ENCODE results near the gene TMEM145.

TMEM145 gene

DNA sequence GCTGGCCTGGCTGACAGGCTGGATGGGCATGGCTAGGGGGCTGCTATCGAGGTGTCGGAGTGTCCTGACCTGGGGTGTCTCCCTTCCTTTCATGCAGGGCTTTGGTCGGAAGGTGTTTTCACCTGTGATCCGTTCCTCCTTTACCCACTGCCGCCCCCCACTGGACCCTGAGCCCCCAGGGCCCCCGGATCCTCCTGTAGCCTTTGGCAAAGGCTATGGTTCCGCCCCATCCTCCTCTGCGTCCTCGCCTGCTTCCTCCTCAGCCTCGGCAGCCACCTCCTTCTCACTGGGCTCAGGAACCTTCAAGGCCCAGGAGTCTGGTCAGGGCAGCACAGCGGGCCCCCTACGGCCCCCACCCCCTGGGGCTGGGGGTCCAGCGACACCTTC, 23.0 kb upstream of the TMEM145 start:
- DNase-seq: no peak

DNA sequence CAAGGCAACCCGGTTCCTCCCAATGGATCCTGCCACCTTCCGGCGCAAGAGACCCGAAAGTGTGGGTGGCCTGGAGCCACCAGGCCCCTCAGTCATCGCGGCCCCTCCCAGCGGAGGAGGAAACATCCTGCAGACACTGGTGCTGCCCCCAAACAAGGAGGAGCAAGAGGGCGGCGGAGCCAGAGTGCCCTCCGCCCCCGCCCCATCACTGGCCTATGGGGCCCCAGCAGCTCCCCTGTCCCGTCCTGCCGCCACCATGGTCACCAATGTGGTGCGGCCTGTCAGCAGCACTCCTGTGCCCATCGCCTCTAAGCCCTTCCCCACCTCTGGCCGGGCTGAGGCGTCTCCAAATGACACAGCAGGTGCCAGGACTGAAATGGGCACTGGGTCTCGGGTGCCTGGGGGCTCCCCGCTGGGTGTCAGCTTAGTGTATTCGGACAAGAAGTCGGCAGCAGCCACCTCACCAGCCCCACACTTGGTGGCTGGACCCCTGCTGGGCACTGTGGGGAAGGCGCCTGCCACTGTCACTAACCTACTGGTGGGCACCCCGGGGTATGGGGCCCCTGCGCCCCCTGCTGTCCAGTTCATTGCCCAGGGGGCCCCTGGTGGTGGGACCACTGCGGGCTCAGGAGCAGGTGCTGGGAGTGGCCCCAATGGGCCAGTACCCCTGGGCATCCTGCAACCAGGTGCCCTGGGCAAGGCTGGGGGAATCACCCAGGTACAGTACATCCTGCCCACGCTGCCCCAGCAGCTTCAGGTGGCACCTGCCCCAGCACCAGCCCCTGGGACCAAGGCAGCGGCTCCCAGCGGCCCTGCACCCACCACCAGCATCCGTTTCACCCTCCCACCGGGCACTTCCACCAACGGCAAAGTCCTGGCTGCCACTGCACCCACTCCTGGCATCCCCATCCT, 22.3 kb upstream of the TMEM145 start:
- no peak for DNase-seq

DNA sequence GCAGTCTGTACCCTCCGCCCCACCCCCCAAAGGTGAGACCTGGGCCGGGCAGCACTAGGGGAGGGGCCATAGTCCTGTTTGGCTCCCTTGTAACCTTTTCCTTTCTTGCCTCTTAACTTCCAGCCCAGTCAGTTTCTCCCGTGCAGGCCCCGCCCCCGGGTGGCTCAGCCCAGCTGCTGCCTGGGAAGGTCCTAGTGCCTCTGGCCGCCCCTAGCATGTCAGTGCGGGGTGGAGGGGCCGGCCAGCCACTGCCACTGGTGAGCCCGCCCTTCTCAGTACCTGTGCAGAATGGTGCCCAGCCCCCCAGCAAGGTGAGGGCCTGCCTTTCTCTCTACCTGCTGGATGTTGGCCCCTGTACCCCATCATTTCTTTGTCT, 21.7 kb upstream of the TMEM145 start:
- DNase-seq: no peak

DNA sequence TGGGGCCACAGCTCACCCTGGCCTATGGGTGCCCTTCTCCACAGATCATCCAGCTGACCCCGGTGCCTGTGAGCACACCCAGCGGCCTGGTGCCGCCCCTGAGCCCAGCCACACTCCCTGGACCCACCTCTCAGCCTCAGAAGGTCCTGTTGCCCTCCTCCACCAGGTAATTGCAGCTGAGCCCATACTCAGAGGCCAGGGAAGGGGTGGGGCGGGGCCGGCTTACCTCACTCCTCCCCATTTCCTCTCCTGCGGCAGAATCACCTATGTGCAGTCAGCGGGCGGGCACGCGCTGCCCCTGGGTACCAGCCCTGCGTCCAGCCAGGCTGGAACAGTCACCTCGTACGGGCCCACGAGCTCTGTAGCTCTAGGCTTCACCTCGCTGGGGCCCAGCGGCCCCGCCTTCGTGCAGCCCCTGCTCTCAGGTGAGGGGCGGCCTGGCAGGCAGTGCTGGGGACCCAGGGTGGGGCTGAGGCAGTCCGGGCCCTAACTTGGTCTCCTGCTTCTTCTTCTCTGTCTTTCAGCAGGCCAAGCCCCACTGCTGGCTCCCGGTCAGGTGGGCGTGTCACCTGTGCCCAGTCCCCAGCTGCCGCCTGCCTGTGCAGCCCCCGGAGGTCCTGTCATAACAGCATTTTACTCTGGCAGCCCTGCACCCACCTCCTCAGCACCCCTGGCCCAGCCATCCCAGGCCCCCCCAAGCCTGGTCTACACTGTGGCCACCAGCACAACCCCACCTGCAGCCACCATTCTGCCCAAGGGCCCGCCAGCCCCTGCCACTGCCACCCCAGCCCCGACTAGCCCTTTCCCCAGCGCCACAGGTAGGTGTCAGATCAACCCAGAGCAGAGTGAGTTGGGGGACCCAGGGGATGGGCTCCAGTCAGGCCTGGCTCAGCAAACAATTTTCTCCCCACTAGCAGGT, 20.8 kb upstream of the TMEM145 start:
- DNase-seq: no peak

DNA sequence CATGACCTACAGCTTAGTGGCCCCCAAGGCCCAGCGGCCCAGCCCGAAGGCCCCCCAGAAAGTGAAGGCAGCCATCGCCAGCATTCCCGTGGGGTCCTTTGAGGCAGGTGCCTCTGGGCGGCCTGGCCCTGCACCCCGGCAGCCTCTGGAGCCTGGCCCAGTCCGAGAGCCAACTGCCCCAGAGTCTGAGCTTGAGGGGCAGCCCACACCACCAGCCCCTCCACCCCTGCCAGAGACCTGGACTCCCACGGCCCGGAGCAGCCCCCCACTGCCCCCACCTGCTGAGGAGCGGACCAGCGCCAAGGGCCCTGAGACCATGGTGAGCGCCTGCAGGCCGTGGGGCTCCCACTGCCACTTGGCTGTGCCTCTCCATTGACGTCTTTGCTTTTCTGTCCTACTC, 20.1 kb upstream of the TMEM145 start:
- DNase-seq: no peak

DNA sequence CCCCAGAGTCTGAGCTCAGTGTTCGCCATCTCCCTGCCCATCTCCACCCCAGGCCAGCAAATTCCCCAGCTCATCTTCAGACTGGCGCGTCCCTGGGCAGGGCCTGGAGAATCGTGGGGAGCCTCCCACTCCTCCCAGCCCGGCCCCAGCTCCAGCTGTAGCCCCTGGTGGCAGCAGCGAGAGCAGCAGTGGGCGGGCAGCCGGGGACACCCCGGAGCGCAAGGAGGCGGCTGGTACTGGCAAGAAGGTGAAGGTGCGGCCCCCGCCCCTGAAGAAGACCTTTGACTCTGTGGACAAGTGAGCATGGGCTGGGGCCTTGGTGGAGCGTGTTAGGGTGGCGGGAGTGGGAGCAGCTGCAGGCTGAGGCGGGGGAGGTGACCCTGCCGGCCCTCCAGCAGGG, 19.6 kb upstream of the TMEM145 start:
- no peak for DNase-seq

DNA sequence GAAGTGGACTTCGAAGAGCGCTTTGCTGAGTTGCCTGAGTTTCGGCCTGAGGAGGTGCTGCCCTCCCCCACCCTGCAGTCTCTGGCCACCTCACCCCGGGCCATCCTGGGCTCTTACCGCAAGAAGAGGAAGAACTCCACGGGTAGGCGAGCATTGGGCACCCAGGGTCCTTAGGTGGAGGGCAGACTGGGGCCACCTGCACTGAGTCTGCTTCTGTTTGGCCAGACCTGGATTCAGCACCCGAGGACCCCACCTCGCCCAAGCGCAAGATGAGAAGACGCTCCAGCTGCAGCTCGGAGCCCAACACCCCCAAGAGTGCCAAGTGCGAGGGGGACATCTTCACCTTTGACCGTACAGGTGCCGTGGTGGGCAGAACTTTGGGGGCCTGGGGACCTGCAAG, 19.2 kb upstream of the TMEM145 start:
- no peak for DNase-seq

DNA sequence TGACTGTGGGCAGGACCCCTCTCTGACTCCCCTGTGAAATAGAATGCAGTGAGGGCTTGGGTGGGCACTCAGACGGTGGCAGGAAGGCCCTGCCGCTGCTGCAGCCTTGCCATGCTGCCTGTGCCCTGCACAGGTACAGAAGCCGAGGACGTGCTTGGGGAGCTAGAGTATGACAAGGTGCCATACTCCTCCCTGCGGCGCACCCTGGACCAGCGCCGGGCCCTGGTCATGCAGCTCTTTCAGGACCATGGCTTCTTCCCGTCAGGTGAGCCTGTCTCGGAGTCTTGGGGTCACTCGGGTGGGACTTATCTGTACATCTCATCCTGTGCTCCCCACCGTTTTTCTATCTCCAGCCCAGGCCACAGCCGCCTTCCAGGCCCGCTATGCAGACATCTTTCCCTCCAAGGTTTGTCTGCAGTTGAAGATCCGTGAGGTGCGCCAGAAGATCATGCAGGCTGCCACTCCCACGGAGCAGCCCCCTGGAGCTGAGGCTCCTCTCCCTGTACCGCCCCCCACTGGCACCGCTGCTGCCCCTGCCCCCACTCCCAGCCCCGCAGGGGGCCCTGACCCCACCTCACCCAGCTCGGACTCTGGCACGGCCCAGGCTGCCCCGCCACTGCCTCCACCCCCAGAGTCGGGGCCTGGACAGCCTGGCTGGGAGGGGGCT, 18.5 kb upstream of the TMEM145 start:
- DNase-seq: no peak

DNA sequence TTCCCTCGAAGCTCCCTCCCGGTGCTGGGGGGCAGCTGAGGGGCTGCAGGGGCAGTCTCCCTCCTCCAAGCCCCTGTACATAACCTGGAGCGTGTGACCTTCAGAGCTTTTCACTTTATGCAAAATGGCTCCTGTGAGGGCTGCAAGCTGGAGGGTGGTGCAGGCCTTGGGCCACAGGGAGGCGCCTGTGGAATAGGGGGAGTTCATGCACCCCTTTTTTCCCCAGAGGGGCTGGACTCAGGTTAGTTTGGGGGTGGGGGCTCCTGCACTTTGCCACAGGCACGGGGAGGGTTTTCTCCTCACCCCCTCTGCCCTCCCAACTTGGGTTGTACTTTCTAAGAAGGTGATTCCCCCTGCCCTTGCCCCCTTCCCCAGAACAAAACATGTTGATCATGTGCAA, 17.8 kb upstream of the TMEM145 start:
- DNase-seq: no peak

DNA sequence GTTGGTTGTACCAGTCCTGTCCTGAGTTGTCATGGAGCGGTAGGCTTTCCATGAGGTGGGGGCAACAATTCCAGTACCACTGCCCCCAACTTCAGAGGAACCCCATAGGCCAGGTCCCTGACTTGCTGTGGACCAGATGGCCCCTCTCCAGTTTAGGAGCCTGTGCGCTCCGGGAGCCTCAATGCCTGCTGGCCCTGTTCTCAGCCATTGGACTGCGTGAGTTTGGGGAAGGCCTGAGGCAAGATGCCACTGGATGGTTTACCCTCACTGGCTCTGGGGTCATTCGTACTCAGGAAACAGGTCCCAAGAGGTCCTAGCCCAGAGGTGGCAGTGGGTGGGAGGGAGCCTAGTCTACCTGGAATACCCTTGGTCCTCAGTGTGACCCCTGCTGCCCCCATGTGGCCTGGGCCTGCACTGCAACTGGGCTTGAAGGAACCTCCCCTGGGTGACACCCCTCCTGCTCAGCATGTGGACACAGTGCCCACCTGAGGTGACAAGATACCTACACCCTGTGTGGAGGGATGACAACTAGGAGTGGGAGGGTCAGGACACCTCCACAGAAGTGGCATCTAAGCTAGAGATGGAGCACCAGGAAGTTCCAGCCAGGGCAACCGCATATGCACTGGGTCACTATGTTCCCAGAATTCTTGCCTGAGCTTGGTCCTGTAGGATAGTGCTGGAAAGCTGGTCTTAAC, 17.1 kb upstream of the TMEM145 start:
- DNase-seq: no peak

DNA sequence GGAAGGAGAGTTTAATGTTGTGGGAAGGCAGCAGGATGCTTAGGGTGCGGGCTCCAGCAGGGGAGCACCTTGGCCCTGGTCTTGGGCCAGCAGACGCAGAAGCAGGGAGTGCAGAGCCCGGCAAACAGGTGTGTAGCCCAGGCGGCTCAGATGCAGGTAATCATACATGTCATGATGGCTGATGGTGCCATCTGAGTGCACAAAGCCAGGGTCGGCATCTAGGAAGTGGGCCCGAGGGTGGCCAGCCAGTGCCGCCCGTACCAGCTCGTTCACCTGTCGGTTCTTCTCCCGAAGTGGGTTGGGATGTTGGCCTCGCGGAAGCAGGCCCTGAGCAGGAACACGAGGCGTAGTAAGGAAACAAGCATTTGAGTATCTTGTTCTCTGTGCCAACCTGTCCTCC, 16.1 kb upstream of the TMEM145 start:
- no peak for DNase-seq

DNA sequence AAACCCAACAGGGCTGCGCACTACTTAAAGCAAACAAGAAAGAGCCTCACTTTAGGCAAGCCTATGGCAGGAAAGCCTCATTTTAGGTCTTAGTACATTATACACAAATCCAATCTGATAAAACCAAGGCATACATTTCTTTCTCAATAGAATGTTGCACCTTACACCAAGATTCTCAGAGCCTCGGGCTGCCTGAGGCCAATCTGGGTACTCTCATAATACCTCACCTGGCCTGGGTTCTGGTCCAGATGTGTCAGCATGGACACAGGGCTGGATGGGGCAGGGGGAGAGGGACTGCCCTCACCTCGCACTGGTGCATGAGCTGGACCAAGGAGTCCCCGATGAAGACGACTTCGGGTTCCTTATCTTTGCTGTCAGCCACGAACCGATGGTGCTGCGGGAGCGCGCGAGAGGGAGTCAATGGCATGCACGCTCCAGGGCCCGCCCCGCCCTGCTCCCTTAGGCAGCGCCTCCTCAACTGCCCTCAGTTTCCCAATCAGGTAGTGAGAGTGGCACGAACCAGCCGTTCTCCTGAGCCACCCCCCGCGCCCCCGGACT, 11.4 kb upstream of the TMEM145 start, which contains the start of gene PRR19:
Gene PRR19, plus strand, starts transcription at position 487 of the 558 bp plus-strand sequence. CDS start 7,453 bp downstream, outside the sequence.
- no peak for DNase-seq

DNA sequence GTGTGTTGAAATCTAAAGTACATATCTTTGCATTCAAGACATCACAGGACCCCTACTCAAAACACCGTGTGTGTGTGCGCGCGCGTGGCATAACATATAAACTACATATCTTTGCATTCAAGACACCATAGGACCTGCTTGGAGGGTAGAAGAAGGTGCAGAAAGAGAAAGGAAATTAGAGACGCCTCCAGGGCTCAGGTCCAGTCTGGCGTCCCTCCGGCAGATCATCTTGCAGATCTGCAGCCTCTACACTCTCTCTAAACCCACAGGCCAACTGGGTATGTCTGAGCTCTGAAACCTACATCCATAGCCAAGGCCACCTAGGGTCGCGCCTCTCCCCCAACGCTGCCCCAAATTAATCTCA, 10.0 kb upstream of the TMEM145 start:
- DNase-seq: no peak

DNA sequence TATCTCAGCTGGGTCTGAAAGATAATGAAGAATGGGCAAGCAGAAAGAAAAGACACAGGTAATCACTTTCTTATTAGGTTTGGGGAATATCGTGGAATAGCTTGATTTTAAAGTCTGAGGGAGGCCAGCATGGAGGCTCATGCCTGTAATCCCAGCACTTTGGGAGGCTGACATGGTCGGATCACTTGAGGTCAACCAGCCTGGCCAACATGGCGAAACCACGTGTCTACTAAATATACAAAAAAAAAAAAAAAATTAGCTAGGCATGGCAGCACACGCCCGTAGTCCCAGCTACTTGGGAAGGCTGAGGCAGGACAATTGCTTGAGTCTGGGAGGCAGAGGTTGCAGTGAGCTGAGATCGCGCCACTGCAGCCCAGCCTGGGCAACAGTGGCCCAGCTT, 9.2 kb upstream of the TMEM145 start:
- DNase-seq: no peak

DNA sequence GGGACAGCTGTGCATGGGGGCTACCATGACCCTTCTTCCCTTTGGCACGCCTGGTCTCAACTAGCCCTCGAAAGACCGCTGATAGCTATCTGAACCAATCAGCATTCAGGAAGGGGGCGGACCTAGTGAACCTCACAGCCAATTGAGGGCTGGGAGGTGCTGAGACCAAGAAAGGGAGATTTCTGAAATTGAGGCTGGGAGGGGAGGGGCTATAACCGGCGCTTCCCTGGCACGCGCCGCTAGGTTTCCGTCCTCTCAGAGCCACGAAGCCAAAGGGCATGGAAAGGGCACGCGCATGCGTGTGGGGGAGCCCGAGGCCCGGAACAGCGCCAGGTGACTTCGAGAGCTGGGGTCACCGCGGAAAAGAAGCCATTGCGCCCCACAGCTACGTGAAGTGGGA, 6.5 kb upstream of the TMEM145 start:
- DNase-seq: no peak

DNA sequence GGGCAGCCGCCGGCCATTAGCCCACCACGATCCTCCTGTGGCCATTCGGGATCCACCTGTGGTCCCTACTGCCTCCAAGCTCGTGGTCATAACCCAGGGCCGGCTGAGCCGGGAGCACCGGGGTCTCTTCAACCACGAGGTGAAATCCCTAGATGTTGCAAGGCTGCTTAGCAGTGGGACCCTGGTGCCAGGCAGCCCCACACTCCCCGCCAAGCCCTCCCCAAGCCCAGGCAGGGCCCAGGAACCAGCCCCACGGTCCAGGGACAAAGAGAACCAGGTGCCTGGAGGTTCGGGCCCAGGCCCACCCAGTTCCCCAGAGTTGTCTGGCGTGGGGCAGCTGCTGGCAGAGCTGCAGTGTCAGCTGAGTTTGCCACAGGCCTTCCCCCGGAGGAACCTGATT, 3.4 kb upstream of the TMEM145 start:
- no peak for DNase-seq

DNA sequence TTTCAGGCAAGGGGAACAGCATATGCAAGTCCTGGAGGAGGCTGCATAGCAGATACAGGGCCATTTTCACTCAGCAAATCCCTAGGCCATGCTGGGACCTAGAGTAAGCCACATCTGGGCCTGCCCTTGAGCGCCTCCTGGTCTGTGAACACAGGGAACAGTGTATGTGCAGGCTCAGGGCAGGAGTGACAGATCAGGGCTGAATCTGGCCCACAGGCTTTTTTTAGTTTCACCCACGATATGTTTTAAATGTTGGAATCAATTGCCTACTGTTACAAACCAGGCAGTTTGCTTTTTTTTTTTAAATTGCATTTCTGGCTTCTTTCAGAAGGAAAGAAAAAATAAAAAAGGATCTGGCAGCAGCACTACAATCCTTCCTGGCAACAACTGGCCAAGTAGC, 1.5 kb upstream of the TMEM145 start:
- DNase-seq: no peak

DNA sequence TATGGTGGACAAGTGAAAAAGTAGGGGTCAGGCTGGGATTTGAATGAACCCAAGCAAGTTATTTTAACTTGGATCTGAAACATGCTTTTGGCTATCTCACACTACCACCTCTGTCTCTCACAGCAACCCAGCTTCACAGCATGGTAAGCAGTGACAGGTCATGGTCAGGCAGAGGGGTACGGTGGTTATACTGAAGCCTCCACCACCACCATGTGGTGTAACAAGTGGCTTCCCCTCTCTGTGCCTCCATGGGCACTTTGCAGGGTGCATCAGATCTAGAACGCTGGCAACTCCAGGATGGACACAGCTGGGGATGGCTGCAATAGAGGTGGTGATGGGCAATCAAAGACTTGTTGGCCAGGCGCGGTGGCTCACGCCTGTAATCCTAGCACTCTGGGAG, 739 bp upstream of the TMEM145 start:
- DNase-seq: no peak

DNA sequence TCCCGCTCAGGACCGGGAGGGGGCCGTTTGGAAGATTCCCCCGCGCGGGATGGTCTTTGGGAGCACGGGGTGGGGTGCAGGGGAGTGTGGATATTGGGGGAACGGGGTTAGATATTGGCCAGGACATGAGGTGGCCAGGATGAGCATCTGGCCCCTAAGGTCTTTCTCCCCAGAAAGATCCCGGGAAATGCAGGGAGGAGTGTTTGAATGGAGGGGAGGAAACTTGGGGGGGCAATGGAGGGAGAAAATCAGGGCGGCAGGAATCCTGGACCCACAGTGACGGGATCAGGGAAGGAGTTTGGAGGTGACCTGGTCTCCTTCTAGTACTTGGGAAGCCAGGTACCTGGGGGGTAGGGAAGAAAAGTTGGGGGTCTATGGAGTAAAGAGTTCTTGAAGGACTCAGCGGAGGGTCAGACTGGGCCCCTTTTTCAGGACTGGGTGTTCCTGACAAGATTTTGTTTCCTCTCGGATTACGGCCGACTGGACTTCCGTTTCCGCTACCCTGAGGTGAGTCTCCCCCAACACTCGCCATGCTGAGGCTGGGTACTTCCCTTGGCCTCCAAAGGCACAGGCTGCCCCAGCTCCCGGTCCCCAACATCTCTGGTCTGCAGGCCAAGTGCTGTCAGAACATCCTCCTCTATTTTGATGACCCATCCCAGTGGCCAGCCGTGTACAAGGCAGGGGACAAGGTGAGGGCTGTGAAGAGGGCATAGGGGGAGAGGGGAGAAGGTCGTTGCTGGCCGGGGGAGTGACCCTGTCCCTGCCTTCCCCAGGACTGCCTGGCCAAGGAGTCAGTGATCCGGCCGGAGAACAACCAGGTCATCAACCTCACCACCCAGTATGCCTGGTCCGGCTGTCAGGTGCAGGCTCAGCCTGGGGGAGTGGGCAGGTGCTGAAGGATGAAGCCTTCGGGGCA, 989 bp downstream of the TMEM145 start:
- DNase-seq: no peak

DNA sequence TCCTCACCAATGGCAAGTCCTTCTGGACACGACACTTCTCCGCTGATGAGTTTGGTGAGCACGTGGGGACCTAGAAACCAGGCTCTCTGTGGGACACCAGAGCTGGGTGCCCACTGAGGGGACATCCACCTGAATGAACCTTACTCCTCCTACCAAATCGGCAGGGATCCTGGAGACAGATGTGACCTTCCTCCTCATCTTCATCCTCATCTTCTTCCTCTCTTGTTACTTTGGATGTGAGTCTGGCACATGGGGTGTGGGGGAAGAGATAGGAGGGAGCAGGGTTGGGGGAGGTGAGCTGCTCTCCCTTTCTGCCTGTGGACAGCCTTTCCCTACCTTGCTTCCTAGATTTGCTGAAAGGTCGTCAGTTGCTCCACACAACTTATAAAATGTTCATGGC, 1.9 kb downstream of the TMEM145 start:
- DNase-seq: no peak
